Motor neuron (in vitro differentiated cells): ENCODE results near the gene PPM1G. TPM values are rescaled to one million over a fixed set of nuclear protein-coding genes. Genes with fewer than 3 reads are reported as not detected.

Experiments used
- total RNA-seq, 8 experiments: library from RNA; unstranded; fragments of 300-600 nt; gene quantifications; 2 replicates each; pipeline versions ENCODE4 v1.2.3 to v1.2.4, GENCODE V29; 2022

The PPM1G gene
- total RNA-seq, 8 experiments from 2014 or later: 58.0 to 119 (median 77.6) TPM

Other genes with a start within 250 kb of the PPM1G start
- gene ATRAID, start 197.6 kb downstream of the PPM1G start, total RNA-seq: 100 to 1,000 TPM in 6 of 8 experiments, 10 to 100 TPM in 2; 77.0 to 252 (median 123) TPM
- gene SLC5A6, start 197.3 kb downstream of the PPM1G start, total RNA-seq: 10 to 100 TPM; 16.0 to 59.5 (median 33.7) TPM
- 10 to 100 TPM; 20.5 to 72.3 (median 31.5) TPM for gene CAD, start 192.2 kb downstream of the PPM1G start, total RNA-seq
- gene SLC30A3, start 146.5 kb downstream of the PPM1G start, total RNA-seq: 1 to 10 TPM in 1 of 8 experiments, under 1 TPM in 7; 0.27 to 1.6 (median 0.61) TPM
- gene DNAJC5G, start 134.2 kb downstream of the PPM1G start, total RNA-seq: not detected
- gene TRIM54, start 127.2 kb downstream of the PPM1G start, total RNA-seq: under 1 TPM in 7 of 8 experiments, not detected in 1; 0.25 to 1.00 (median 0.38) TPM
- gene UCN, start 101.1 kb downstream of the PPM1G start, total RNA-seq: 1 to 10 TPM in 5 of 8 experiments, under 1 TPM in 2, not detected in 1; 0.61 to 3.5 (median 1.4) TPM
- 100 to 1,000 TPM in 1 of 8 experiments, 10 to 100 TPM in 7; 36.7 to 141 (median 68.9) TPM for gene MPV17, start 86.5 kb downstream of the PPM1G start, total RNA-seq
- gene GTF3C2, start 52.8 kb downstream of the PPM1G start, total RNA-seq: 10 to 100 TPM; 19.6 to 80.8 (median 33.0) TPM
- gene EIF2B4, start 39.3 kb downstream of the PPM1G start, total RNA-seq: 10 to 100 TPM; 24.0 to 51.7 (median 34.6) TPM
- 100 to 1,000 TPM in 2 of 8 experiments, 10 to 100 TPM in 6; 46.1 to 142 (median 83.7) TPM for gene SNX17, start 39.0 kb downstream of the PPM1G start, total RNA-seq
- 10 to 100 TPM; 12.7 to 22.5 (median 18.6) TPM for gene ZNF513, start 28.9 kb downstream of the PPM1G start, total RNA-seq
- gene NRBP1, start 19.0 kb upstream of the PPM1G start, total RNA-seq: 100 to 1,000 TPM in 1 of 8 experiments, 10 to 100 TPM in 7; 48.8 to 108 (median 77.5) TPM
- gene KRTCAP3, start 32.8 kb upstream of the PPM1G start, total RNA-seq: 1 to 10 TPM in 6 of 8 experiments, under 1 TPM in 1, not detected in 1; 0.54 to 3.2 (median 1.7) TPM
- 10 to 100 TPM; 16.8 to 44.0 (median 24.7) TPM for gene IFT172, start 80.2 kb upstream of the PPM1G start, total RNA-seq
- 10 to 100 TPM in 1 of 8 experiments, 1 to 10 TPM in 7; 2.8 to 74.2 (median 6.8) TPM for gene FNDC4, start 85.6 kb upstream of the PPM1G start, total RNA-seq
- gene GCKR, start 87.2 kb upstream of the PPM1G start, total RNA-seq: 1 to 10 TPM in 2 of 8 experiments, under 1 TPM in 5, not detected in 1; 0.16 to 2.4 (median 0.66) TPM
- 10 to 100 TPM; 15.7 to 67.2 (median 51.4) TPM for gene ZNF512, start 173.5 kb upstream of the PPM1G start, total RNA-seq
- 10 to 100 TPM in 1 of 8 experiments, 1 to 10 TPM in 7; 2.4 to 18.5 (median 6.5) TPM for gene CCDC121, start 219.4 kb upstream of the PPM1G start, total RNA-seq
- gene GPN1, start 219.5 kb upstream of the PPM1G start, total RNA-seq: 10 to 100 TPM; 22.5 to 67.6 (median 32.5) TPM